GM23338 (cell line): ENCODE measurements around the gene KYNU. TPM values are rescaled to one million over a fixed set of nuclear protein-coding genes. Genes with fewer than 3 reads are reported as not detected.

ENCODE experiments used
- ATAC-seq: fragments of 200-7000 bp; cut with Tn5 transposase; 3 replicates; pipeline ENCODE4 v1.9.1; 2020
- DNase-seq: peaks from one replicate; pipeline ENCODE4 v3.0.0-alpha.2; 2015; ENCODE audit warnings: low spot score
- H2AFZ ChIP-seq: fragments of 200-600 bp; sonication (generic); 2 replicates; pipeline ENCODE4 v1.8.0; 2016; ENCODE audit warnings: antibody characterized with exemption, mild to moderate bottlenecking, moderate library complexity
- H3F3A ChIP-seq: fragments of 200-600 bp; sonication (generic); replicated peaks from 2 replicates; pipeline ENCODE4 v1.8.0; 2017; ENCODE audit warnings: antibody characterized with exemption, mixed run types, low read depth
- H3K27ac ChIP-seq: fragments of 200-600 bp; sonication (generic); 2 replicates; pipeline ENCODE4 v1.6.1; 2016; ENCODE audit warnings: low read depth
- H3K27me3 ChIP-seq: fragments of 200-600 bp; sonication (generic); 2 replicates; pipeline ENCODE4 v1.8.0; 2016; ENCODE audit warnings: mild to moderate bottlenecking, mixed run types, moderate library complexity; ENCODE audit not compliant: insufficient read depth
- H3K36me3 ChIP-seq: fragments of 200-600 bp; sonication (generic); 2 replicates; pipeline ENCODE4 v1.8.0; 2016; ENCODE audit warnings: mild to moderate bottlenecking; ENCODE audit not compliant: insufficient read depth
- H3K4me1 ChIP-seq: fragments of 200-600 bp; sonication (generic); 2 replicates; pipeline ENCODE4 v1.8.0; 2016; ENCODE audit warnings: mild to moderate bottlenecking, moderate library complexity; ENCODE audit not compliant: insufficient read depth
- H3K4me2 ChIP-seq: fragments of 200-600 bp; sonication (generic); 2 replicates; pipeline ENCODE4 v1.7.1; 2017; ENCODE audit warnings: mixed run types
- H3K4me3 ChIP-seq: fragments of 200-600 bp; sonication (generic); 2 replicates; pipeline ENCODE4 v1.6.1; 2016; ENCODE audit warnings: mixed run types
- H3K79me2 ChIP-seq: fragments of 200-600 bp; sonication (generic); replicated peaks from 2 replicates; pipeline ENCODE4 v1.8.0; 2017; ENCODE audit warnings: mild to moderate bottlenecking; ENCODE audit not compliant: insufficient read depth
- H3K9me2 ChIP-seq: fragments of 200-600 bp; sonication (generic); 2 replicates; pipeline ENCODE4 v1.8.0; 2017; ENCODE audit not compliant: insufficient read depth
- H4K20me1 ChIP-seq: fragments of 200-600 bp; sonication (generic); replicated peaks from 2 replicates; pipeline ENCODE4 v1.8.0; 2017; ENCODE audit warnings: mild to moderate bottlenecking; ENCODE audit not compliant: insufficient read depth
- H3K27ac Mint-ChIP-seq: 2 replicates; pipeline ENCODE4 v1.8.0; 2020; ENCODE audit warnings: inconsistent platforms, mild to moderate bottlenecking, moderate library complexity, mixed read lengths
- H3K27me3 Mint-ChIP-seq: 3 replicates; pipeline ENCODE4 v1.8.0; 2022; ENCODE audit warnings: low read depth, mild to moderate bottlenecking, moderate library complexity, mixed read lengths, inconsistent platforms; ENCODE audit not compliant: insufficient read depth, poor library complexity
- H3K36me3 Mint-ChIP-seq: 3 replicates; pipeline ENCODE4 v1.8.0; 2021; ENCODE audit warnings: low read depth, mild to moderate bottlenecking, inconsistent platforms, moderate library complexity, mixed read lengths
- H3K4me1 Mint-ChIP-seq: 3 replicates; pipeline ENCODE4 v1.8.0; 2020; ENCODE audit warnings: mild to moderate bottlenecking, inconsistent platforms, mixed read lengths
- H3K4me3 Mint-ChIP-seq: 3 replicates; pipeline ENCODE4 v1.8.0; 2021; ENCODE audit warnings: moderate library complexity, mild to moderate bottlenecking, inconsistent platforms, mixed read lengths
- H3K9me3 Mint-ChIP-seq: 3 replicates; pipeline ENCODE4 v1.8.0; 2020; ENCODE audit warnings: moderate library complexity, mild to moderate bottlenecking, inconsistent platforms, mixed read lengths
- CREB1 ChIP-seq: fragments of 250-450 bp; sonication (Bioruptor Pico); IDR thresholded peaks from 2 replicates; pipeline ENCODE4 v1.5.0; 2020; ENCODE audit warnings: low read depth, mild to moderate bottlenecking, moderate library complexity
- EZH2 ChIP-seq: fragments of 200-600 bp; sonication (generic); IDR thresholded peaks from one replicate; pipeline ENCODE4 v1.8.0; 2017; ENCODE audit warnings: antibody characterized with exemption, mild to moderate bottlenecking, low read depth; ENCODE audit not compliant: unreplicated experiment
- EZH2phosphoT487 ChIP-seq: fragments of 200-600 bp; sonication (generic); IDR thresholded peaks from one replicate; pipeline ENCODE4 v1.8.1; 2018; ENCODE audit warnings: antibody characterized with exemption; ENCODE audit not compliant: unreplicated experiment
- JUNB ChIP-seq: IDR thresholded peaks from one replicate; pipeline ENCODE4 v1.6.1; 2016; ENCODE audit warnings: antibody characterized with exemption; ENCODE audit not compliant: unreplicated experiment
- NANOG ChIP-seq: IDR thresholded peaks from 2 replicates; pipeline ENCODE4 v1.6.1; 2016; ENCODE audit warnings: antibody characterized with exemption, borderline replicate concordance
- POLR2AphosphoS5 ChIP-seq: IDR thresholded peaks from 2 replicates; pipeline ENCODE4 v1.6.1; 2016; ENCODE audit warnings: antibody characterized with exemption, low read depth
- REST ChIP-seq: IDR thresholded peaks from one replicate; pipeline ENCODE4 v1.6.1; 2018; ENCODE audit warnings: antibody characterized with exemption; ENCODE audit not compliant: unreplicated experiment
- STAT1 ChIP-seq: IDR thresholded peaks from one replicate; pipeline ENCODE4 v1.6.1; 2016; ENCODE audit warnings: antibody characterized with exemption; ENCODE audit not compliant: unreplicated experiment
- ZNF114 ChIP-seq: fragments of 250-450 bp; sonication (Bioruptor Pico); IDR thresholded peaks from 2 replicates; pipeline ENCODE4 v1.5.0; 2020; ENCODE audit warnings: mild to moderate bottlenecking, moderate library complexity
- ZNF331 ChIP-seq: fragments of 250-450 bp; sonication (Bioruptor Pico); IDR thresholded peaks from 2 replicates; pipeline ENCODE4 v1.5.0; 2020; ENCODE audit warnings: low read depth, mild to moderate bottlenecking, moderate library complexity
- ZNF462 ChIP-seq: fragments of 250-450 bp; sonication (Bioruptor Pico); IDR thresholded peaks from 2 replicates; pipeline ENCODE4 v1.5.0; 2020; ENCODE audit warnings: mild to moderate bottlenecking, moderate library complexity
- polyA plus RNA-seq: library from polyadenylated mRNA; unstranded; fragments of >200 nt; fragmentation: Nextera tagmentation; extraction: Ambion mirVana; gene quantifications from 2 replicates; pipeline ENCODE4 v1.2.1, GENCODE V29; 2016
- total RNA-seq: library from RNA; depleted of rRNA; stranded (reverse); fragments of >200 nt; shearing (Covaris generic); gene quantifications from 2 replicates; pipeline ENCODE4 v1.2.3, GENCODE V29; 2014

Gene KYNU
- total and polyA plus RNA-seq, 2 experiments from 2014 or later = 0.03 to 0.21 TPM

GRCh38 chr2:142842369-142842768 is 35.1 kb upstream of the KYNU start (continued):
- TF ChIP-seq NANOG (no peak), POLR2AphosphoS5 (no peak), STAT1 (no peak), ZNF462 (no peak), CREB1 (CRISPR knock-in tag) (no peak), ZNF114 (CRISPR knock-in tag) (no peak), JUNB (no peak), EZH2 (no peak), ZNF331 (no peak)

GRCh38 chr2:142843731-142844130 is 33.7 kb upstream of the KYNU start:
- Histone ChIP-seq H4K20me1 (no peaks in the 10 kb centered on the region), H3K4me2 (no peak overlapping the region), H3K27me3 (no peaks in the 10 kb centered on the region), H3K36me3 (no peaks in the 10 kb centered on the region), H3K4me3 (no peak overlapping the region), H3K9me2 (no peaks in the 10 kb centered on the region), H3F3A (no peaks in the 10 kb centered on the region), H2AFZ (no peak overlapping the region), H3K27ac (no peak overlapping the region), H3K79me2 (no peaks in the 10 kb centered on the region), H3K4me1 (no peaks in the 10 kb centered on the region; the same call in 1 of the 2 replicates)
- H3K36me3 Mint-ChIP-seq = no peaks in the 10 kb centered on the region
- H3K4me1 Mint-ChIP-seq = peaks cover 6% of the 10 kb centered on the region; the same call in 2 of the 3 replicates
- H3K27ac Mint-ChIP-seq = no peak overlapping the region
- H3K27me3 Mint-ChIP-seq = no peaks in the 10 kb centered on the region
- H3K9me3 Mint-ChIP-seq = no peaks in the 10 kb centered on the region; the same call in 2 of the 3 replicates
- ATAC-seq (no peak), DNase-seq (peak; percentile 10)
- no peak overlapping the region for H3K4me3 Mint-ChIP-seq
- TF ChIP-seq EZH2phosphoT487 (no peak), NANOG (no peak), REST (no peak), JUNB (no peak), POLR2AphosphoS5 (no peak), ZNF331 (no peak)
